GM18519 (cell line): Measurements from ENCODE around the gene HSD17B7.
"Not testable (repeated sequence)": the region's sequence is repeated elsewhere in the genome, so short reads cannot be mapped to it uniquely, and the experiment has no call there.

ENCODE experiments used
- ATAC-seq: cut with Tn5 transposase; IDR thresholded peaks from one replicate; pipeline ENCODE4 v1.9.1; 2021; ENCODE audit warnings: mild to moderate bottlenecking, moderate library complexity; ENCODE audit not compliant: unreplicated experiment, low FRiP score

The HSD17B7 gene, protein sequence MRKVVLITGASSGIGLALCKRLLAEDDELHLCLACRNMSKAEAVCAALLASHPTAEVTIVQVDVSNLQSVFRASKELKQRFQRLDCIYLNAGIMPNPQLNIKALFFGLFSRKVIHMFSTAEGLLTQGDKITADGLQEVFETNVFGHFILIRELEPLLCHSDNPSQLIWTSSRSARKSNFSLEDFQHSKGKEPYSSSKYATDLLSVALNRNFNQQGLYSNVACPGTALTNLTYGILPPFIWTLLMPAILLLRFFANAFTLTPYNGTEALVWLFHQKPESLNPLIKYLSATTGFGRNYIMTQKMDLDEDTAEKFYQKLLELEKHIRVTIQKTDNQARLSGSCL

DNA sequence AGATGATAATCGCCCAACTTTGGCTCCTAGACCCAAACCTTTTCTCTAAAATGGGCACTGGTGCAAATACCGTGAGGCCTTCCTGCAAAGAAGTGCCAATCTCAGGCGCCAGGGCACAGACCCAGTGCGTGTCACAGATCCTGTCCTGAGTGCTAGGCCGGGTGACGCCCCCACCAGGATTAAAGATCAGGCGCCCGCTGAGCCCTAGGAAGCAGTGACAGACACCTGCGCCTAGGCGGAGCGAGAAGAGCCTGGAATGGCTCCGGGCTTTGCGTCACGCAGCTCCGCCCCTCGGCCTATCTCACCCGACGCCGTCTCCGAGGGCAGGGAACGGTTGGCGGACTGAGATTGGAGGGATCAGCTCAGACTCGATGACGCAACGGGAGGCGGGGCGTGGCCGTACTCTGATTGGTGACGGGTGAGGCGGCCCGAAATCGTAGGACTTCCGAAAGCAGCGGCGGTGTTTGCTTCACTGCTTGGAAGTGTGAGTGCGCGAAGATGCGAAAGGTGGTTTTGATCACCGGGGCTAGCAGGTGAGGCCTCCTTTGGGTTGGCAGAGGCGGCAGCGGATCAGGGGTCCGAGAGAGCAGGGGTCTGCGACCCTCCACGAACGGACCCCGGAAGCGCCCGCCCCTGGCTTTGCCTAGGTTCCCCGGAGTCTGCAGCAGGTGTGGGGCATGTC lies at the start of gene HSD17B7:
Gene HSD17B7 (plus strand): TSS at position 400 of the 682 bp plus-strand sequence. CDS start 99 bp downstream, at position 499.
- peak; percentile 100 for ATAC-seq

DNA sequence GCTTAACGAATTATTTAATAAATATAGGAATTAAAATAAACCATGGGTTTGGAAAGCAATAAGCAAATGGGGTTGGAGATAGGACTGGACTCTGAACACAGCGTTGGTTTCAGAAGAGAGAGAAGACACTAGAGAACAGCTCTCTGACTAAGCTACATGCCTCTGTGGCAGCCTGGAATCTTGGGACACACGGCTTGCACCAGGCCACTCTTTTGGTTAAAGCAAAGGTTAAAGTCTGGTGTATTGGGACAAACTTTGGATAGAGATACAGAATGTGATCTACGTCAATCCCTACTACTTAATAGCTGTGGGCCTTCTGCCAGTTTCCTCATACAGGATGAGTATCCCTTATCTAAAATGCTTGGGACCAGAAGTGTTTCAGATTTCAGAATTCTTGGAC lies 49.7 kb upstream of the HSD17B7 start:
- ATAC-seq = no peak

DNA sequence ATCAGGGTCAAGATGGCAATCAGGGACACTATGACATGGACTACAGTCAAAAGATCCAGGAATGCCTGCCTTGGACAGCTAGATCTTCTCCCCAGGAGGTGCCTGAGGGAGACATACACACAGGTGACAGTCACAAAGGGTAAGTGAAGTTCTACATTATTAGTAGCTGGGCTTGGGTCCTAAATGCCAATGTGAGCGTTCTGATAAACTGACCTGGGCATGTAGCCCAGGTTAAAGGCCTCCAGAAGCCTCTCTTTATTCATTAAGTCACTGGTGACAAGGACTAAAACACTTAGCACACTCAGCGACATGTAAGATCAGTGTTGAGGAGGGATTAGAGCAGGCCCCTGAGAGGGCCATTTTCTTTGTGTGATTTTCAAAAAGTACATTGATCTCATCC lies 48.9 kb upstream of the HSD17B7 start:
- no peak for ATAC-seq

DNA sequence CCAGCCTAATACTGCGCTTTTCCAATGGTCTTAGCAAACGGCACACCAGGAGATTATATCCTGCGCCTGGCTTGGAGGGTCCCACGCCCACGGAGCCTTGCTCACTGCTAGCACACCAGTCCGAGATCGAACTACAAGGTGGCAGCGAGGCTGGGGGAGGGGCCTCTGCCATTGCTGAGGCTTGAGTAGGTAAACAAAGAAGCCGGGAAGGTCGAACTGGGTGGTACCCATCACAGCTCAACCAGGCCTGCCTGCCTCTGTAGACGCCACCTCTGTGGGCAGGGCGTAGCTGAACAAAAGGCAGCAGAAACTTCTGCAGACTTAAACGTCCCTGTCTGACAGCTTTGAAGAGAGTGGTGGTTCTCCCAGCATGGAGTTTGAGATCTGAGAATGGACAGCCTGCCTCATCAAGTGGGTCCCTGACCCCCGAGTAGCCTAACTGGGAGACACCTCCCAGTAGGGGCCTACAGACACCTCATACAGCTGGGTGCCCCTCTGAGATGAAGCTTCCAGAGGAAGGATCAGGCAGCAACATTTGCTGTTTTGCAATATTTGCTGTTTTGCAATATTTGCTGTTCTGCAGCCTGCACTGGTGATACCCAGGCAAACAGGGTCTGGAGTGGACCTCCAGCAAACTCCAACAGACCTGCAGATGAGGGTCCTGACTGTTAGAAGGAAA lies 44.1 kb upstream of the HSD17B7 start:
- not testable (repeated sequence) for ATAC-seq

DNA sequence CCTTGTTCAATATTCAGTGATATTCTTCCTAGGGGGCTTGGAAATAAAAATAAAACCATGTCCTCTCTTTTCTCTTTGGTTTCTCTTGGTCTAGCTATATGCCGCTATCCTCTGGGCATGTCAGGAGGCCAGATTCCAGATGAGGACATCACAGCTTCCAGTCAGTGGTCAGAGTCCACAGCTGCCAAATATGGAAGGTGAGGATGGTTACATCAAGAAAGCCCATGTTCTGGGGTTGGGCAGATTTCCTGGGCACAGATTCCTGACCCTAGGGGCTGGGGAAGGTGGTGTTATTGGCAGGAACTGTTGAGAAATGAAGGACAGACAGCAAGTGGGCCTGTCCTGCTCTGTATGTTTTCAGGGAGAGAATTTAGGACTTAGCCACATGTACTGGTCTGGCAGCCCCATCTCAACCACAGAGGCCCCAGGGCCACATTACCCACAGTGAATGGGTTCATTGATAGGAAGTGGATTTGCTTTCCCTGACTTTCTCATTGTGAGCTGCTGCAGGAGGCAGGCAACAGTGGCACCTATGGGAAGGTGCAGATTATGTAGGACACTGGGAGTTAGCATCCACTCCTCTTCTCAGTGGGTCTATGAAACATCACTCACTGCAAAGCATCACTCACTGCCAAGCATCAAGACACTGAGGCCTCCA lies 37.4 kb upstream of the HSD17B7 start:
- ATAC-seq = no peak

DNA sequence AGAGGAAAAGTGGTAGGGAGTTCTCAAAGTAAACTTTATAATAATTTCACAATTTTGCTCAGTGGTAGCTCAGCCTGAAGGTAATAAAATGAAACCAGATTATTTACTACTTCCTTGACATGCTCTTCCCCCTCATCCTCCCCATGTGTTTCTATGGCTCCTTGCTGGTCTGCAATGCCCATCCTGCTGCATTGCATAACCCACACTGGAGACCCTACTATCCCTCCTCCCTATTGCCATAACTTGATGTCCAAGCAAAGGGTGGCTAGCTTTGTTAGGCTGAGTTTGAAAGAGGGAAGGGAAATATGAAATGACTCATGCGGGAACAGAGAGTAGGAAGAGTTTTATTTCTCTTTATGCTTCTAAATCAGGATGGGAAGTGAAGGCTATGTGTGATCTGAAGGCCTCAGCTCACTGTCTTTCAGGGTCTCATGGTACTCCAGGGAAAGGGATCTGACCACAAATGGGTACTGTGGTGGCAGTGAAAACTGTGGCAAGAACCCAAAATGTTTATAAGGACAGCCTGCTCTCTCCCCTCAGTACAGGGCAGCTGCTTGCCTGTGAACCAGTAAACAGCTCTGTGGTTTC lies 36.4 kb upstream of the HSD17B7 start:
- ATAC-seq = no peak

DNA sequence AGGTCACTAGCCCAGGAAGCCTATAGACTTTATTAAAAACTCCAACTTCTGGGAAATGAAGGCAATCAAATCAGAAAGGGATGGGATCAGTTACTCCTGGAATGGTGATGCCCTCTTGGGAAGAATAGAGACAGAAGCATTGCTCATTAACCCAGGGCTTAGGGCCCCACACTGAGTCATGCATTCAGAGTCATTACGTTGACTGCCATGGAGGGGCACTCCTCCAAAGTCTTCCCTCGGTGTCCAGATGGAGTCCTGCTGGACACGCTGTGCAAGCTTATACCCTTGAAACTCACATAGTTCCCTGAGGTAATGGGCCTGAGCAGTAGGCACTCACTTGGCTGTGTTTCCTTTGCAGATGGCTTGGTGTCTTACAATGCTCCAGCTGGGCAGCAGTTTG lies 35.2 kb upstream of the HSD17B7 start:
- no peak for ATAC-seq

DNA sequence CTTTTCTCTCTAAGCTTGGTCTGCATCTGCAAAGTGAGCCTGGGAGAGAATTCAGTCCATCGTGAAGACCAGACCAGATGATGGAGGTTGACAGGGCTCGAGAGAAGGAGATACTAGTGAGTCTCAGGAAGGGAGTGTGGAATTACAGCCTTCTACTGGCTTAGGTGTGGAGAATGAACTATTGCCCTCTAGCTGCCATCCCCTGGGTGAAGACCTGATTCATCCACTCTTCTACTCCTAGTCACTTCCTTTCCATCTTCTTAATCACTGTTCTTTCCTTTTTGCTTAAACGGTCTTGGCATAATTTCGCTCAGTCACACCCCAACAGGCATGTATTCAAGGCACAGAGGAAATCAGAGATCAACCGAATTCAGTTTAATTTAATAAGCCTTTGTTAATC lies 34.0 kb upstream of the HSD17B7 start:
- no peak for ATAC-seq

DNA sequence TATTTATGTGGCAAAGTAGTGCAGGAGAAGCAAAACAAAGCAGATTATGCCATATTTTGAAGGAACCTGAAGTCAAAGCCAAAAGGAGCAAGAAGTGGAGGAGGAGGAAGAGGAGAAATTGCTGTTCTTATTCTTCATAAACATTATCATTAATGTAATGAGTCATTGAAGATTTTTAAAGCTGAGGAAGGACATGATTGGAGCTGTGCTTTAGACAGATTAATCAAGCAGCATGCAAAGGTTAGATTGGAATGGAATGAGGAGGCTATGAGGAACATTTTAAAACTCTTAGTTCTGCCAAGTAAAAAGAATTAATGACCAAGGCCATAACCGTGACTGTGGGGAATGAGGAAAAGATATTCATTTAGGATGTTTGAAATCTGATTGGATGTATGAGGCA lies 33.0 kb upstream of the HSD17B7 start:
- ATAC-seq = no peak

DNA sequence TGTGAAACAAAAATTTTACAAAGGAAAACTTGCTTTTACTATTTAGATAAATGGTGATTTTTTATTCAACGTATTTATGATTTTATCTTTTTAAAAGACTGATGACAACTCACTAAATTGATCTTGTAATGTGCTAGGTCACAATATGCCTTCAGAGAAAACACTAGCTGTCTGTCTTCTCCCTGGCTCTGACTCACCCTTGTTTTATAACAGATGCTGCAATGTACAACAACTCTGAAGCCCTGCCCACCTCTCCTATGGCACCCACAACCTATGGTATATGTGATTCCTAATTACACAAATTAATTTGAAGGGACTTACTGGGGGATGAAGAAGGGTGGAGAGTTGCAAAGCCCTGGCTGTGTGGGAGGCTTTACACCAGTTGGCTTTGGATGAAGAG lies 24.7 kb upstream of the HSD17B7 start:
- no peak for ATAC-seq

DNA sequence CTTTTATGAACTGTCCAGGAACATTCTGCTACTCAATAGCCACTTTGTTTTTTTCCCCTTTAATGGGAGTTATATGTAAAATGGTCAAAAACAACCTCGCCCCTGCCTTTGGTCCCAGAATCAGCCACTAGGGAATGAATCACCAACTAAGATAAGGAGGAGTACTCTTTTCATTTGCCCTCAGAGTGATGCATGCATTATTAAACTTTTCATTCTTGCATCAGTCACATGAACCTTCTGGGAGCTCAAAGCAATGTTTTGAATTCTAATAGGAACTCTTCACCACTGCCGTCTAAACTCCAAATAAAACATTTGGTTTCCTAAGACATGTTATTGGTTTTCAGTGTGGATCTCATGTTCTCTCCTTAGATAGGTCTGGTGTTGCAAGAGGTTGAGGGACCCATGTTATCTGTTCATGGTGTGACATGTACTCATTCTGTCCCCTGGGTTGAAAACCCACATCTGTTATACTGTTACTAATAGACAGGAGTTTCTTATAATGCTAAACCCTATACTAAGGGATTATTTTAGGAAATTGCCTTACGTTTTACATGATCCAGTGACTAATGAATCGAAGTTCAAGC lies 17.8 kb upstream of the HSD17B7 start:
- no peak for ATAC-seq

DNA sequence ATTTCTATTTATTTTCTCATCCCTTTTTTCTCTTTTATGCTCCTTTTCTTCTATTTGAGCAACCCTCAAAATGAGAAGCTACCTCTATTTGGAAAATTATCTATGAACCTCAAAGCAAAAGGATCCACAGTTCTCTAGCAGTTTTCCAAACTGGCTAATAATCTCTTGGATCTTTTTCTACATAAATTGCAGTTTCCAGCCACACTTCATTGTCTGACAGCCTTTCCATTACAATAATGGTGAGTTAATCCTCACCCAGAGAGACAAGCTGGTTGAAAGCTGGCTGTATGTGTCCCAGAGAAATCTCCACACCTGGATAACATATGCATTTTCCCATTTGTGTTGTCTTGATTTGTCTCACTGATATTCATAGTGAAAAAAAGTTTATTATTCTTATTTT lies 16.5 kb upstream of the HSD17B7 start:
- no peak for ATAC-seq

DNA sequence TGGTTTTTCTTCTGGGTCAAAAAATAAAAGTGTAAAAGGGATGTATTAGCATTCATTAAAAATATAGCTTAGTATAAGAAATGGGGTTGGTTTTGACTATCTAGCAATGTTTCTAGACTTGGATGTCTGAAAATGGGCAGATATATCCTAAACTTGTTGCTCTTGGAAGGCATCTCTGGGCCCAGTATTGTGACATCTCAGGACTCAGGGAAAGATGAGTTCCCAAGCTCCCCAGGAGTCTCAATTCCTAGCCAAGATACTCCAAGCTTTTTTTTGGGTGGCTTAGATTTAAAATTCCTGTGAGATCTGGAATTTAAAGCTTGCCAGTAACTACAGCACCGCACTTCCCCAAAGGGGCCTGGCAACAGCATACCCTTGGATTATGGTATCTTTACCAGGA lies 11.5 kb upstream of the HSD17B7 start:
- no peak for ATAC-seq

DNA sequence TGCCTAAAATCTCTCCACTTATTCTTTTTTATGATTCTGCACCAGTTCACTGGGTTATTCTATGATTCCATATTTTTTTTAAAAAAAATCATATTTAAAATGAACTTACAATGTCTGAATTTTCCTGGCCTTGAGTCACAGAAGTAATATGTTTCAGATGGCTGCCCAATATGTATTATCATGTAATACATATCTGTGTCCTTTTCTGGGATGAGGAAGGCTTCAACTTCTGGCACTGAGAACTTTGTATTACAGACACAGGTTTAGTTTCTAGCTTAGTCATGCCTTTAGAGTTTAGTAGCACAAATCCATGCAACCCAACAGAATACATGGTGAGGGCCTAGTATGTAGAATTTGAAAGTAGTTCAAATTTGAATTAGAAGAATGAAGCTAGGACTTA lies 7.8 kb upstream of the HSD17B7 start:
- no peak for ATAC-seq

DNA sequence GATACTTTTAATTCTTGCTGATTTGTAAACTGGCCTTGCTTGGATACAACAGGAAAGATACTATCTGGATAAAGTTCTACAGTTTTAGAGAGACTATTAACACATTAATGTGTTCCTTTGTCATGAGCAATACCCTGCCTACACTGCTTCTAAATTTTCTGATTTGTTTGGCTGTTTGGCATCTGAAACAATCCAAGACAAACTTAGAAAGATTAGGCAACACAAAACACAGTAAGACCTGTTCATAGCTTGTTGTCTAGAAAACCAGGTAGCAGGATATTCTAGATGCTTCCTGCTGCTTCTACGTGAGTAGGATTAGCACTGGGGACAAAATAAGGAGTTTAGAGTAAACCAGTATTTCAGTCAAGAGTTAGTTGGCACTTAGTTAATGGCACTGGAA lies 5.6 kb upstream of the HSD17B7 start:
- not testable (repeated sequence) for ATAC-seq

DNA sequence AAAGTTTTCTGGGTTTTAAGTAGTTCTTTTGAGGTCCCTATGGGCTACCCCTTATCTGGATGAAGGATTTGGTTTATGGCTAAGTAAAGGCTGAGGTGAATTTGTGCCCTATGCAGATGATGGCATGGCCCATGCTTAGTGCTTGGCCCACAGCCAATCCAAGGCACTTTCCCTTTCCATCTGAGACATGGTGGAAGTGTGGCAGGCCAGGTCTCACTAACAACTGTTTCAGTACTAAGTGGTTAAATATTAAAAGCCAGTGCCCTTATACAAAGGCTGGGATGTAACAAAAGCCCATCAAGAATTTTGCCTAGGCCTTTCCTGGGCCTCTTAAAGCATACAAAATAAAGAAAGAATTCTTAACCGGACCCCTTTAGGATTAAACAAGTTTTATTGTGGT lies 1.7 kb upstream of the HSD17B7 start:
- not testable (repeated sequence) for ATAC-seq

DNA sequence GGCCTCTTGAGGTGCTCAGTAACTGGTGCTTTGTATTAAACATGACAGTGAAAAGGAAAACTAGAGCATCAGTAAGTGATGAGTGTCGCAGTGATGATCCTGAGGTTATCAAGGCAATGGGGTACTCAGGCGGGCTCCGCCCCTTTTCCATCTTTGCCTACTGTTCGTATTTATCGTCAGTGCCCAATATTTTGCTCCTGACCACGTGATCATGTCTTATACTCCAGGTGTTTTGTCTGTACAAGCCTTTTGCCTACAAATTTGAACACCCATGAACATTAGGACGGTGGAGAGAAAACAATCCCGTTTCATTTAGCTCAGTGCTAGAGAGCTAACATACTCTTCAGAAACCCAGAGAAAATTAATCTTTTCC lies 469 bp downstream of the HSD17B7 start:
- ATAC-seq = not testable (repeated sequence)

DNA sequence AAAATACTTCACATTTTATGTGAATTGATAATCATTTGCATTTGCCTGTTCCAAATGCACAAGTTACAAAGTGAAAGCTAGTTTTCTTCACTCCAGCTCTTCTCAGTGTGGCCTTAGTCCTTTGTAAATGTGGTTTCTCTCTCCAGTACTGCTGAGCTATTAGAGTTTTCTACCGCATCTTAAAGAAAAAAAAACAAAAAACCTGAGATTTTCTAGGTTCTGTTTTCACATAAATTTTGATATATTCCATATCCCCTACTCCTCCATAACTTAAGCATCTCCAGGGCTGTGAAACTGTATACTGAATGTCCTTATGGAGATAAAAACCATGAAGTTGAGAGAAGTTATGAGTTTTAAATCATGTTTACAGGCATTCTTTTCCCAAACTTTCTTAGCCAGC lies 3.8 kb downstream of the HSD17B7 start:
- ATAC-seq = not testable (repeated sequence)

DNA sequence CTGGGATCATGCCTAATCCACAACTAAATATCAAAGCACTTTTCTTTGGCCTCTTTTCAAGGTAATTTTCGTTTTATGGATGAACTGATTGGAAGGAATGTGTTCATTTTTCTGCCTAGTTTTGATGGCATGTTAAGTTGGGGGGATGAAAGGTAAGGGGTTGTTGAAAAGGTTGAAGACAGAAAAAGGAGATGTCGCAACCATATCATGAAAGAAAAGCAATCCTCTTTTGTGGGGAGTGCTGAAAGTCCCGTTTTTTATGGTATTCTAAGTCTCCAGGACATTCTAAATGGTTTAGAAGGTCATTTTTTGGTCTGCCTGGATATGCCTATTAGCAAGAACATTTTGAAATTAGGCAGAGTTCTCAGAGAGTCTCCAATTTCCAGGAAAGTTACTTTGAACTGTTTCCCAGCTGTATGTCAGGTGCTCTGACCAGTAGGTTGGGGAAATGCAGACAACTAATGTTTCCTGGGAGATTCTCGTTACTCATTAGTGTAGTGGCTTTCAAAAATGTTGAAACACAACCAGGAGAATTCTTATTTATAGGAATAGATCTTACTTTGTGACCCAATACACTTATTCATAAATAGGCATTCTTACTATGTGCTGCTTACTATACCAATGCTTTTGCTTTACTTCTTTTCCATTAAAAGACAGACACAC lies 6.2 kb downstream of the HSD17B7 start:
- not testable (repeated sequence) for ATAC-seq
